Calu3 (cell line): ENCODE results near the gene UBE2F. TPM values are rescaled to one million over a fixed set of nuclear protein-coding genes. Genes with fewer than 3 reads are reported as not detected.

ENCODE experiments used
- BruUV-seq: library from RNA; stranded (reverse); fragments of 400-500 nt; replicated peaks from 2 replicates; lab custom pipeline; 2021; lab: Mats Ljungman, UMichigan
- CTCF ChIA-PET: fragments of 300-600 bp; sonication (Branson Sonifier 250); formaldehyde crosslinking; loops from one replicate; lab custom pipeline; 2022; ENCODE audit warnings: antibody characterized with exemption; lab: Charles Lee
- DNase-seq: peaks from one replicate; pipeline ENCODE4 v3.0.0; 2022
- H3K27ac Mint-ChIP-seq: one replicate; pipeline ENCODE4 v1.8.0; 2022; ENCODE audit warnings: mixed read lengths; ENCODE audit not compliant: unreplicated experiment
- H3K27me3 Mint-ChIP-seq: one replicate; pipeline ENCODE4 v1.8.0; 2022; ENCODE audit warnings: mixed read lengths; ENCODE audit not compliant: unreplicated experiment
- H3K36me3 Mint-ChIP-seq: one replicate; pipeline ENCODE4 v1.8.0; 2022; ENCODE audit warnings: mild to moderate bottlenecking, moderate library complexity, mixed read lengths; ENCODE audit not compliant: insufficient read depth, unreplicated experiment
- H3K4me1 Mint-ChIP-seq: one replicate; pipeline ENCODE4 v1.8.0; 2022; ENCODE audit warnings: mild to moderate bottlenecking, low read depth, mixed read lengths; ENCODE audit not compliant: unreplicated experiment
- H3K4me3 Mint-ChIP-seq: one replicate; pipeline ENCODE4 v1.8.0; 2022; ENCODE audit warnings: mild to moderate bottlenecking, low read depth, moderate library complexity, mixed read lengths; ENCODE audit not compliant: unreplicated experiment
- H3K9me3 Mint-ChIP-seq: one replicate; pipeline ENCODE4 v1.8.0; 2022; ENCODE audit warnings: low read depth, mixed read lengths; ENCODE audit not compliant: unreplicated experiment
- intact Hi-C: fragments of 100-400 bp; cut with micrococcal nuclease; formaldehyde crosslinking; loops from one replicate; pipeline ENCODE4 v1.10.0; 2022; ENCODE audit not compliant: unreplicated experiment
- total RNA-seq: library from RNA; stranded (reverse); gene quantifications from 2 replicates; pipeline ENCODE4 v1.2.3, GENCODE V29; 2022
- TF ChIP-seq, protein P1 (sequence below): fragments of 200-600 bp; IDR thresholded peaks from one replicate; pipeline ENCODE4 v1.8.0; 2022; ENCODE audit warnings: antibody characterized with exemption; ENCODE audit not compliant: unreplicated experiment

UBE2F gene
- total RNA-seq, 1 experiment from 2014 or later, result 40.1 TPM

DNA sequence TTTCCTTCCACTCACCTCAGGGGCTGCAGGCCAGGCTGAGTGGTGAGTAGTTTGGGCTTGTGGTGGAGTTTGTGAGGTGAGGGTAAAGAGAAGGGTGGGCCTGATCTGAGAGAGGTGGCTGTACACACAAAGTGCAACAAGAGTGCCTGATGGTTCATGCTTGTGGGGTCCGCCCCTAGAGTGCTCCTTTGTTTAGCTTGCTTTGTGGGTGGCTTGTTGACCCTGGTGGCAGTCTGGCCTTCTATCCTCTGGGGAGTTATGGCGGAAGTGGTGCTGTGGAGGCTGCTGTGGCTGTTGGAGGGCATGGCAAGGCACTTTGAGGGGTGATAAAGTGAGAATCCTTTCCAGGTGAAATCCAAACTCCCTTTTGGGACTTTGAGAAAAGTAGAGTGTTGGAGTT is 10.6 kb downstream of the UBE2F start:
- H3K9me3 Mint-ChIP-seq, result no peaks in the 10 kb centered on the region
- TF ChIP-seq, protein P1, sequence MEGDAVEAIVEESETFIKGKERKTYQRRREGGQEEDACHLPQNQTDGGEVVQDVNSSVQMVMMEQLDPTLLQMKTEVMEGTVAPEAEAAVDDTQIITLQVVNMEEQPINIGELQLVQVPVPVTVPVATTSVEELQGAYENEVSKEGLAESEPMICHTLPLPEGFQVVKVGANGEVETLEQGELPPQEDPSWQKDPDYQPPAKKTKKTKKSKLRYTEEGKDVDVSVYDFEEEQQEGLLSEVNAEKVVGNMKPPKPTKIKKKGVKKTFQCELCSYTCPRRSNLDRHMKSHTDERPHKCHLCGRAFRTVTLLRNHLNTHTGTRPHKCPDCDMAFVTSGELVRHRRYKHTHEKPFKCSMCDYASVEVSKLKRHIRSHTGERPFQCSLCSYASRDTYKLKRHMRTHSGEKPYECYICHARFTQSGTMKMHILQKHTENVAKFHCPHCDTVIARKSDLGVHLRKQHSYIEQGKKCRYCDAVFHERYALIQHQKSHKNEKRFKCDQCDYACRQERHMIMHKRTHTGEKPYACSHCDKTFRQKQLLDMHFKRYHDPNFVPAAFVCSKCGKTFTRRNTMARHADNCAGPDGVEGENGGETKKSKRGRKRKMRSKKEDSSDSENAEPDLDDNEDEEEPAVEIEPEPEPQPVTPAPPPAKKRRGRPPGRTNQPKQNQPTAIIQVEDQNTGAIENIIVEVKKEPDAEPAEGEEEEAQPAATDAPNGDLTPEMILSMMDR, result no peak
- no peaks in the 10 kb centered on the region for H3K27me3 Mint-ChIP-seq
- H3K4me1 Mint-ChIP-seq, result peaks cover 12% of the 10 kb centered on the region
- CTCF ChIA-PET, result interaction anchor here (0.6 kb wide), 1 partner anchor 118 kb away, joined by 4 read pairs; the partner anchor contains the start of gene RAMP1
- peaks cover 9% of the 10 kb centered on the region for H3K36me3 Mint-ChIP-seq
- BruUV-seq, result no TSS peak
- DNase-seq, result no peak
- H3K4me3 Mint-ChIP-seq, result no peak overlapping the region
- intact Hi-C loops, result no loop called here
- H3K27ac Mint-ChIP-seq, result no peak overlapping the region

DNA sequence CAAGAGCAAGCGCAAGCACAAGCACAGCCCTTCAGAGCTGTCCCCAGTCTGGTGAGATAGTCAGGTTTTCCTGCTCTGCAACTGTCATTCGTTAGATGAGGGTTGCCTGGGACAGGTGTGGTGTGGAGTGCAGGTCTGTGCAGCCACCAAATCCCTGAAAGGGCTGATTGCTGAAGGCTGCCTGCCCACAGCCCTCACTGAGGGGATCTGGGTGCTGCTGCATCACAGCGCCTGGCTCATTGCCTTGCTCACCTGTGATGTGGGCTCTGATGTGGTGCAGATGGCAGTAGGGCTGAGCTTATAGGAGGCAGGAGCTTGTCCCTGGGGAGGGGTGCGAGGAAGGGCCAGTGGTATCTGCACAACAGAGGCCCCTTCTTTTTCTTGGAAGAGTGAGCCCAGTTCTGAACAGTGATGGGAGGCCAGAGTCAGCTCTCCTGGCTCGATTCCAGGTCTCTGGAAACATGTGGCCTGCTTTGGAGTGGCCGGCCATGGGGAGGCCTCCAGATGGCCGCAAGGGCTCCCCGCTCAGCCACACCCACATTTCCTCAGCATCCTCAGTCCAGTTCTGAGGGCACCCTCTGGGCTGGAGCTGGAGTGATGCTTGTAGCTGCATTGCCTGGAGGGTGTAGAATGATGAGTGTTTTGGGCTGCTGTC is 11.4 kb downstream of the UBE2F start:
- Mint-ChIP-seq H3K9me3 (no peaks in the 10 kb centered on the region), H3K4me1 (peaks cover 12% of the 10 kb centered on the region), H3K36me3 (peaks cover 9% of the 10 kb centered on the region), H3K4me3 (no peak overlapping the region), H3K27me3 (no peaks in the 10 kb centered on the region), H3K27ac (no peak overlapping the region)
- DNase-seq, result no peak
- intact Hi-C loops, result no loop called here
- TF ChIP-seq, protein P1, result no peak
- CTCF ChIA-PET, result interaction anchor here (0.6 kb wide), 1 partner anchor 119 kb away, joined by 4 read pairs; the partner anchor contains the start of gene RAMP1
- no TSS peak for BruUV-seq

DNA sequence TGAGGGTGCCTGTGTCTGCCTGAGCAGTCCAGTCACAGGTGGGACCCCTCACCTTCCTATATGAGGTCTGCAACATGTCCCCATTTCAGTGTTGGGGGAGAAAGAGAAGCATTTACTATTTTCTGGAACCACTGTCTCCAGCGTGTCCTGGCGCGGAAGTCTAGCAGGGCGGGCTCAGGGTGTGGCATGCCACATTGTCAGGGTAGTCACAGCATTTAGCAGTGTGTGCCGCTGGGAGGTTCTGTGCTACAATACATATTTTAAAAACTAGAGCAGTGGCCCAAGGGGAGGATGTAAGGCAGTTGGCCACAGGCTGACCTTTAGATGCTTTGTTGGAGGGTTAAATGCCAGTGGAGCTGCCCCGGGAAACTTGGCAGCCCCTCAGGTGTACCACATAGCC is 12.5 kb downstream of the UBE2F start:
- Mint-ChIP-seq H3K4me3 (no peak overlapping the region), H3K4me1 (peaks cover 12% of the 10 kb centered on the region), H3K27ac (no peak overlapping the region), H3K27me3 (no peaks in the 10 kb centered on the region), H3K36me3 (peaks cover 5% of the 10 kb centered on the region), H3K9me3 (no peaks in the 10 kb centered on the region)
- no peak for DNase-seq
- no TSS peak for BruUV-seq
- TF ChIP-seq, protein P1, result no peak
- CTCF ChIA-PET, result interaction anchor here (0.5 kb wide), 1 partner anchor 36 kb away, joined by 5 read pairs; no protein-coding TSS in a partner anchor
- intact Hi-C loops, result no loop called here

DNA sequence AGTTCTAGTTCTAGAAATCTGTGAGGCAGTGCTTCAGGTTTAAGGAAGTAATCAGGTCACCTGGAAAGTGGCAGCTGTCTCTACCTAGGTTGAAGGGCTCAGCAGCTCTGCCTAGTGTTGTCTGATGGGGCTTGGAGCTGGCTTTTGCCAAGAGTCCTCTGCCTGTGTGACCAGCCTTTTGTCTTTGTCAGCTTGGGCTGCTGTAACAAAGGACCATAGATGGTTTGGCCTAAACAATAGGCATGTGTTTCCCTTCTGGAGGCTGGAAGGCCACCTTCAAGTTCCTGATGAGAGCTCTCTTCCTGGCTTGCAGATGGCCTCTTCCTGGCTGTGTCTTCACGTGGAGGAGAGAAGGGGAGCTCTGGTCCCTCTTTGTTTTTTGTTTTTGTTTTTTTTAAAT is 13.3 kb downstream of the UBE2F start:
- Mint-ChIP-seq H3K9me3 (no peaks in the 10 kb centered on the region), H3K4me3 (no peak overlapping the region), H3K4me1 (peaks cover 12% of the 10 kb centered on the region), H3K36me3 (peaks cover 5% of the 10 kb centered on the region), H3K27me3 (no peaks in the 10 kb centered on the region), H3K27ac (no peak overlapping the region)
- CTCF ChIA-PET, result no interaction called here
- TF ChIP-seq, protein P1, result no peak
- no TSS peak for BruUV-seq
- no peak for DNase-seq
- intact Hi-C loops, result no loop called here
